ENCODE measurements around the gene NETO1. TPM values are rescaled to one million over a fixed set of nuclear protein-coding genes. Genes with fewer than 3 reads are reported as not detected.

NETO1 gene
- total and polyA plus RNA-seq, 8 donors = 0.26 to 2.3 (median 1.3) TPM; not detected in 4

DNA sequence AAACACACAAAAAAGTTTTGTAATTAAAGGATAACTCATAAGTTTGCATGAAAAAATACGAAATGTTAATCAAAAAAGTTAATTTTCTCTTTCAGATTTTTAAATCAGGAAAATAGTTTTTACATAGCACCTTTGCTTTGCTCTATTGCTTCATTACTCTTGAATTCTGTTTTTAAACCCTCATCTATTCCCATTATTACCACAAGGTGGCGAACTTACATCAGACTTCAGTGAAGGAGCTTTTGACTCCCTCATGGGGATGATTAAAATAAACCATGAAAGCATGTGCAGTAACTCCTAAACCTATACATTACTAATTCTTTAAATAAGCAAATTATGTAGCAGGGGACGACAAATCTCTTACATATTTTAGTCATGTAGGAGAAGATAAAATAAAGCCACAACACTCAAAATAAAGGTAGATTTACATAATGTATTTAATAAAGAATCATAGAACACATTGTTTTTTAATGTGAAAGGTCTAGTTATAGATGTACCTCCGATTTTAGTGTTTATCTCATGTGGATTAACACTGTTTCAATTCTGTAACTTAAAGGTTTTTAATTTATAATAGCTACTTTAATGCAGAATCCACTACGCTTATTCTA, 105.2 kb downstream of the NETO1 start:
- FAIRE-seq = peak; percentile 91
- H3K27me3 ChIP-seq = peaks cover 0 to 5% (median 2%) of the 10 kb centered on the region in 4 donors
- WGBS, 2 donors = 13 to 14% methylated on average over 5 of the region's 5 CpGs

GRCh38 chr18:72752220-72752619, 115.6 kb downstream of the NETO1 start:
- H3K27ac ChIP-seq = no peak overlapping the region
- intact Hi-C loops (cut with DNase I) = no loop called here
- H3K9me3 ChIP-seq = no peaks in the 10 kb centered on the region
- TF ChIP-seq CTCF (IDR thresholded peaks at IDR 0.05) = no peak
- H3K4me1 ChIP-seq = no peaks in the 10 kb centered on the region
- H3K27me3 ChIP-seq = peaks cover 0 to 4% (median 0%) of the 10 kb centered on the region in 4 donors
- 64 to 78% methylated on average over 4 of the region's 4 CpGs for WGBS, 2 donors
- H3K36me3 ChIP-seq = no peaks in the 10 kb centered on the region
- no peak overlapping the region for H3K4me3 ChIP-seq
- DNase-seq (no peak), FAIRE-seq (no peak), ATAC-seq (no peak)

More for the DNA sequence above, 105.2 kb downstream of the NETO1 start:
- peak; percentile 60 to 78 (median 64) for TF ChIP-seq CTCF (IDR thresholded peaks at IDR 0.05)
- Histone ChIP-seq H3K27ac (no peak overlapping the region), H3K4me3 (no peak overlapping the region), H3K4me1 (no peaks in the 10 kb centered on the region), H3K9me3 (no peaks in the 10 kb centered on the region), H3K36me3 (no peaks in the 10 kb centered on the region)
- DNase-seq (no peak), ATAC-seq (peak in 3 of 4 donors; percentile 64 to 71 (median 69))
- intact Hi-C loops (cut with DNase I) = loop anchor here in 2 of 3 donors (5.0 to 10.0 kb wide), 2 partner anchors 1072 to 1080 kb away; no protein-coding TSS in a partner anchor

- Histone ChIP-seq H3K4me1 (no peaks in the 10 kb centered on the region), H3K36me3 (no peaks in the 10 kb centered on the region), H3K4me3 (no peak overlapping the region), H3K27me3 (peaks cover 0 to 3% (median 0%) of the 10 kb centered on the region in 4 donors), H3K9me3 (no peaks in the 10 kb centered on the region), H3K27ac (no peak overlapping the region)
- no peak for TF ChIP-seq CTCF (IDR thresholded peaks at IDR 0.05)
- intact Hi-C loops (cut with DNase I) = no loop called here
- no peak for DNase-seq
- ATAC-seq = no peak
- WGBS, 2 donors = 49 to 53% methylated on average over 1 of the region's 1 CpG
- no peak for FAIRE-seq
Measured at GRCh38 chr18:72742002-72742401, 125.8 kb downstream of the NETO1 start.

GRCh38 chr18:72738136-72738535, 129.7 kb downstream of the NETO1 start:
- no peak for DNase-seq
- intact Hi-C loops (cut with DNase I) = no loop called here
- H3K27me3 ChIP-seq = peaks cover 0 to 3% (median 0%) of the 10 kb centered on the region in 4 donors
- 48 to 58% methylated on average over 4 of the region's 4 CpGs for WGBS, 2 donors
- no peaks in the 10 kb centered on the region for H3K4me1 ChIP-seq
- no peak for TF ChIP-seq CTCF (IDR thresholded peaks at IDR 0.05)
- no peak overlapping the region for H3K4me3 ChIP-seq
- H3K36me3 ChIP-seq = no peaks in the 10 kb centered on the region
- ATAC-seq = no peak
- H3K27ac ChIP-seq = no peak overlapping the region
- H3K9me3 ChIP-seq = no peaks in the 10 kb centered on the region
- FAIRE-seq = no peak

DNA sequence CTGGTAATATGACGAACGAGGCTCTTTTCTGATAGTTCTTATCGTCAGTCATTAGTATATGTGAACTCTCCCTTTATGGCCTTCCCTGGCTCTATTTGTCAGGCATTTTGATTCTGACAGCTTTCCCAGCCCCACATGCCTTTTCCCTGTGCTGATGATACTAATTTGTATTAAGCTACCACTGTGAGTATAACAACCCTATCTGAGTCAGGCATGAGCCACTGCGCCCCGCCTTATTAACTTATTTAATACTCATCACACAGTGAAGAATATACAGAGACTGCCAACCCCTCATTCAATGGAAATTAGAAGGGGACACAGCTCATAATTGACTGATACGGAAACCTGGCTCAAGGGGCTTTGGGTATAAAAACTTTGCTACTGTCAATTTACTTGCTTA, 140.0 kb downstream of the NETO1 start:
- ATAC-seq = no peak

More for the DNA sequence above, 140.0 kb downstream of the NETO1 start:
- TF ChIP-seq CTCF (IDR thresholded peaks at IDR 0.05) = no peak
- no peak overlapping the region for H3K4me3 ChIP-seq
- WGBS, 2 donors = 67 to 68% methylated on average over 6 of the region's 6 CpGs
- FAIRE-seq (no peak), DNase-seq (no peak)
- H3K27ac ChIP-seq = no peak overlapping the region
- intact Hi-C loops (cut with DNase I) = no loop called here
- H3K4me1 ChIP-seq = no peaks in the 10 kb centered on the region
- no peaks in the 10 kb centered on the region for H3K36me3 ChIP-seq
- no peaks in the 10 kb centered on the region for H3K27me3 ChIP-seq
- H3K9me3 ChIP-seq = no peaks in the 10 kb centered on the region
